Limb (tissue), 2 donors: Measurements from ENCODE around the gene MPV17L.
"Not testable (repeated sequence)": the region's sequence is repeated elsewhere in the genome, so short reads cannot be mapped to it uniquely, and the experiment has no call there.

Source experiments
- DNase-seq, 2 donors: peaks; one replicate each; pipeline ENCODE4 v3.0.0-alpha.2; 2016; ENCODE audit errors: extremely low spot score in 2 of 2

The MPV17L gene

DNA sequence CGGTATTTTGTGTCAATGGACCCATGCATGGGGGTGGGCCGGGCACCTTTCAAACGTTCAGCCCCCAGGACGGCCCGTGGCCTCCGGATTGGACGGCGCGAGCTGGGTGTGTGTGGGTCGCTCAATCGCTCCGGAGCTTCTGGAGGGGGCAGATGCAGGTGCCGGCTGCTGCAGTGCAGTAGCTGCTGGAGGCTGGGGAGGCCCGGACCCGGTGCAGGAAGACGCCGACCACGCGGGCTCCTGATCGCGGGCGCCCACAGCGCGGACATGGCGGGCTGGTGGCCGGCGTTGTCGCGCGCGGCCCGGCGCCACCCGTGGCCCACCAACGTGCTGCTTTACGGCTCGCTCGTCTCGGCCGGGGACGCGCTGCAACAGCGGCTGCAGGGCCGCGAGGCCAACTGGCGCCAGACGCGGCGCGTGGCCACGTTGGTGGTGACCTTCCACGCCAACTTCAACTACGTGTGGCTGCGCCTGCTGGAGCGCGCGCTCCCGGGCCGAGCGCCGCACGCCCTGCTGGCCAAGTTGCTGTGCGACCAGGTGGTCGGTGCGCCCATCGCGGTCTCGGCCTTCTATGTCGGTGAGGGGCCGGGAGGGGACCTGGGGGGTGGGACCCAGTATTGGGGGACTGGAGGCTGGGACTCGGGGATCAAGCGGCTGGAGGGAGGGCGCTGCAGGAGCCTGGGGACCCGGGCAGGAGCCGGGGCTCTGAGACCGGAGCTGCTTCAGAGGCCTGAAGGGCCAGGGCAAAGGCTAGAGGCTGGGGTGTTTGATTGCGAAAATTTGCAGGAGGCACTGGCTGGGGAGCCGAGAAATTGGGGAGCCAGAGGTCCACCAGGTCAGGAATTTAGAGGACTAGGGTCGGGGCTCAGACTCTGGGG, at the start of gene MPV17L:
MPV17L (plus strand) TSS at position 124 of the 878 bp plus-strand sequence; CDS start at position 268, 144 bp downstream.
- peak; percentile 4 to 67 for DNase-seq

GRCh38 chr16:15348721-15349120, 46.8 kb upstream of the MPV17L start:
- not testable (repeated sequence) for DNase-seq

- not testable (repeated sequence) for DNase-seq
Observed at GRCh38 chr16:15351251-15351650, 44.3 kb upstream of the MPV17L start.

GRCh38 chr16:15351745-15352144, 43.8 kb upstream of the MPV17L start:
- not testable (repeated sequence) for DNase-seq

- not testable (repeated sequence) for DNase-seq
Observed at GRCh38 chr16:15352852-15353251, 42.7 kb upstream of the MPV17L start.

DNA sequence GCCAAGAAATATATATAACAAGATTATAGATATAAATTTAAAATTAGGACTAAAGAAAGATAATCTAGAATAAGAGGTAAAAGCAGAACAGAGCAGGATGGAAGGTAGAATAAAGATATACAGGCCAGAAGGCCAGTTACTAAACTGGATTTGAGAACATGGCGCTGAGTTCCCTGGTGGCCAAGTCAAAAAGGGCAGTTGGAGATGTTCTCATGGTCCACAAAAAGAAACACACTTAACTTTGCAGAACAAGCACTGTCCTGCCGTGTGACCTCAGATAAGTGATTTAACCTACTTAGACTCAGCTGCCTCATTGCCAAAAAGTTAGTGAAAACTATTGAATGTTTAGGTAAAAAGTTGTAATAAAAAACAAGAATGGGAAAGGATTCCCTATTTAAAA, 40.7 kb upstream of the MPV17L start:
- not testable (repeated sequence) for DNase-seq

- not testable (repeated sequence) for DNase-seq
Observed at GRCh38 chr16:15357495-15357894, 38.1 kb upstream of the MPV17L start.

- not testable (repeated sequence) for DNase-seq
Observed at GRCh38 chr16:15378194-15378593, 17.4 kb upstream of the MPV17L start, which contains the start of gene NPIPA5. Gene NPIPA5, minus strand, starts transcription at chr16:15378294. Its CDS starts 0 bp downstream, at chr16:15378294.

DNA sequence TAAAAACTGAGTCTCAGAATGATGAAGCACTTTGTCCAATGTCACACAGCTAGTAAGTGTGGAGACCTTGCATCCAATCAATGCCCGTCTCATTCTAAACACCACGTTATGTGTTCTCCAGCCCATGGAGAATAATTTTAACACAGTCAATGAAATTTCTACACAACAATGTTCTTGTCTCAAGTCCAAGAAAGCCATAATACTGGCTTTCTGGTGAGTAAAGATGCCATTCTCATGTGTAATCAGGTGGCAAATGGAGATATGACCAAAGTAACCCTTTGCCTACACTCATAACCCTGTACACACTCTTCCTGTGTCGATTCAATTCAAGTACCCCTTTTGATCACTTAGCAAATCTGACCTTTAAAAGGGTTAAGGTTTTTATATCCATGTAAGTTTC, 12.7 kb upstream of the MPV17L start:
- not testable (repeated sequence) for DNase-seq

DNA sequence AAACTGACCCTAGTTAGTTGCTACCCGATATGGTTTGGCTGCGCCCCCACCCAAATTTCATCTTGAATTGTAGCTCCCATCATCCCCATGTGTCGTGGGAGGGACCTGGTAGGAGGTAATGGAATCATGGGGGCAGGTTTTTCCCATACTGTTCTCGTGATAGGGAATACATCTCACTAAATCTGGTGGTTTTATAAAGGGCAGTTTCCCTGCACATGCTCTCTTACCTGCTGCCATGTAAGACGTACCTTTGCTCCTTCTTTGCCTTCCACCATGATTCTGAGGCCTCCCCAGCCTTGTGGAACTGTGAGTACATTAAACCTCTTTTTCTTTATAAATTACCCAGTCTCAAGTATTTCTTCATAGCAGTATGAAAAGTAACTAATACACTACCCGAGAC, 7.5 kb upstream of the MPV17L start:
- DNase-seq, result not testable (repeated sequence)

DNA sequence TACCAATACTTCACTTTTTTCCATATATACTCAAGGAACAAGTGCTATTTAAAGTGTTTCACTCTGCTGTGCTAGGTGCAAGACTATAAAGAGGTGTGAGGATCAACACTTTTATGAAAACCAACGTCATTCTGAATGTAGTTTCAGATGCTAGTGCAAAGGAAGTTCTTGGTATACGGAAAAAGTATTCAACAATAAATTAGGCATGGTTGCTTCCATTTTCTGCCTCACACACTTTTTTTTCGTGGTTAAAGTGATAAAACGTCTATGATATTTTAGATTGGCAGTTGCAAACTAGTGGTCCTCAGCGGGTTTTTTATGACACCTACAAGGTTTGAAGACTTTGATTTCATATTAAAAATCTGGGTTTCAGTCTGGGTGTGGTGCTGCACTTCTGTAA, 5.6 kb upstream of the MPV17L start:
- not testable (repeated sequence) for DNase-seq

- not testable (repeated sequence) for DNase-seq
Observed at GRCh38 chr16:15393025-15393424, 2.5 kb upstream of the MPV17L start.

GRCh38 chr16:15396509-15396829, 915 bp downstream of the MPV17L start:
- not testable (repeated sequence) for DNase-seq

DNA sequence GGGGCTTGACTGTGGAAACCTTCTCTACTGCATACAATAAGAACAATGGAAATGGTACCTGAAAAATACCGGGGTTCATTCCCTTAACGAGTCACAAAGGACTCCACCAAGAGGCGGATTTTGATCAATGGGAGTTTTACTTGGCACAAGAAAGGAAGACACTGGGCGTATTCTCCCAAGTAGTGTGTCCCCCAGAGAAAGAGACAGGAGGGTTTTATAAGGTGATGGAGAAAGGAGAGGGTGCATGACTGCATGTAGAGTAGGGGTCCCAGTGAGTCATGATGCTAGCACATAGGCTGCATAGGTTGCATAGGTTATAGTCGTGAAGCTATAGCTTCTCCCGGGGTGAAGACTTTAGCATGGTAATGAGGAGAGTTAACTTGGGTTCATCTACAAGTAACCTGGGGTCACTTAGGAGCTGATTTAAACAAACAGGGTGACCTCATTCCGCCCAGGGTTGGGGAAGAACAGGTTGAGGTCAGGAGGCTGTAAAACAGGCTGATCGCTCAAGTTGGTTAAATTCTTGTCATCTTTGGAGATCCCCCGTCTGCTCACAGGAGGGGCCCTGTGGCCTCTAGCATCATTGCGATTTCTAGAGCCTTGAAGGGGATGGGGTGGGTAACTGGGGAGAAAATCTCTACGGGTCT, 1.5 kb downstream of the MPV17L start:
- no peak for DNase-seq

GRCh38 chr16:15398618-15399316, 3.2 kb downstream of the MPV17L start:
- no peak for DNase-seq

DNA sequence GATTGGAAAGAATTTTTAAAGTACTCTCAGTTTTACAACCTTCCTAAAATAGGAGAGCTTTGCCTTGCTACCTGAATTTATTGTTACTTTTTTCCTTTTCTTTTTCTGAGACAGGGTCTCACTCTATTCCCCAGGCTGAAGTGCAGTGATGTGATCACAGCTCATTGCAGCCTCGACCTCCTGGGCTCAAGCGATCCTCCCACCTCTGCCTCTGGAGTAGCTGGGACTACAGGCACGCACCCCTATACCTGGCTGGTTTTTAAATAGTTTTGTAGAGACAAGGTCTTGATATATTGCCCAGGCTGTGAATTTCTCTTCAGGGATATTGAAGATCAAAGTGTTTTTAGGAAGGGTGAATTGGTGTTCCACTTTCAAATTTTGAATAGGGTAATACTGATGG, 3.8 kb downstream of the MPV17L start:
- DNase-seq, result no peak

DNA sequence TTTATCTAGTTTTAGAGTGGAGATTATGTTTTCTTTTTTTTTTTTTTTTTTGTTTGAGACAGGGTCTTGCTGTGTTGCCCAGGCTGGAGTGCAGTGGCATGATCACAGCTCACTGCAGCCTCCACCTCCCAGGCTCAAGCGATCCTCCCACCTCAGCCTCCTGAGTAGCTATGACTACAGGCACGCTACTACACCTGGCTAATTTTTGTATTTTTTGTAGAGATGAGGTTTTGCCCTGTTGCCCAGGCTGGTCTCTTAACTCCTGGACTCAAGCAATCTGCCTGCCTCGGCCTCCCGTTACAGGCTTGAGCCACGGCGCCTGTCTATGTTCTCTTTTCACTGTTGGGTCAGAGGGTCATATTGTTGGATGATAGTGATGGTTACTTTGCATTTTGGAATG, 4.8 kb downstream of the MPV17L start:
- not testable (repeated sequence) for DNase-seq

GRCh38 chr16:15401972-15402371, 6.4 kb downstream of the MPV17L start:
- no peak for DNase-seq

- no peak for DNase-seq
Observed at GRCh38 chr16:15403392-15403995, 7.9 kb downstream of the MPV17L start.

DNA sequence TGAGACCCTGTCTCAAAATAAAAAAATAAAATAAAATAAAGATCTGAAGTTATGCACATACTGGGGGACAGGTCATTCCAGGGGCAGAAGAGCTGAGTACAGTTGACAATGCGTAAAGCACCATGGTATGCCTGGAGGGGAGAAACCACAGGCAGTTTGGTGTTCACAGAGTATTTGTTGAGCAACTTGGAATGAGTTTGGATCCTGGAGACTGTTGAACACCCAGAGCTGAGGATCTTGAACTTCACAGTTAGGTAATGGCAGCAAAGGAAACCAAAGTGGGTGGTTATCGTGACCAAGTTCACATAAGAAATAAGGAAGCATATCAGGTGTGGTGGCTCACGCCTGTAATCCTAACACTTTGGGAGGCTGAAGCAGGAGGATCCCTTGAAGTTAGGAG, 8.5 kb downstream of the MPV17L start:
- DNase-seq, result not testable (repeated sequence)

DNA sequence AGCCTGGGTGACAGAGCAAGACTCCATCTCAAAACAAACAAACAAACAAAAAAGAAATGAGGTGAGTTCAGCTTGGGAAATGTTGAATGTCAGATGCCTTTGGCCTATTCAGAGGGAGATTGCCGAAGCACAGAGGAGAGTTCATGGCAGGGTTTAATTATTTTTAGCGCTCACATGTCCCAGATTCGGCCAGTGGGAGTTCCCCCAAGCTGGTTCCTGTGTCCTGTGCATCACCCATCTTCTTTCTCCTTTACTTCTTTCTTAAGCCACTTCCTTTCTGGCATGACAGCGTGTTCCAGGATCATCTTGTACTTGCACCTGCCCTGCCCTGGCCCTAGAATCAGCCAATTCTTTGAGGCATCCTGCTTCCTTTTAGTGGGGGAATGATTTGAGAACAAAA, 9.2 kb downstream of the MPV17L start:
- no peak for DNase-seq

DNA sequence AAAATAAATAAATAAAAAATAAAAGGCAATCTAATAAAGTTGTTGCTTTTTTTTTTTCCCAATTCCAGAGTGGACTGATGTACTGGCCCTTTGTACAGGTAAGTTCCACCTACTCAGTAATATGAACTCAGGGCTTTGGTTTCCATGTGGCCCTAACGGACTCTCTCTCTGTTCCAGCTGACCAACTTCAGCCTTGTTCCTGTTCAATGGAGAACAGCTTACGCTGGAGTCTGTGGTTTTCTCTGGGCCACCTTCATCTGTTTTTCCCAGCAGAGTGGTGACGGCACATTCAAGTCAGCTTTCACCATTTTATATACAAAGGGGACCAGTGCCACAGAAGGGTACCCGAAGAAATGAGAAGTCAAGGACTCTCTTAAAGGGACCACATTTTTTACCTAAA, 12.2 kb downstream of the MPV17L start:
- not testable (repeated sequence) for DNase-seq
